Spleen (tissue), 7 donors: Measurements from ENCODE around the gene RNF31.

Source experiments
- CTCF ChIP-seq, 11 experiments: fragments of 200-600 bp in 7 of 11; fragments of 450-650 bp in 4 of 11; sonication (generic) in 4 of 11; IDR thresholded peaks in 8 of 11; conservative IDR thresholded peaks in 3 of 11; 1 replicate in 7 of 11; 2 replicates in 4 of 11; pipeline versions ENCODE4 v1.4.0 to v1.8.0; 2016 to 2021; ENCODE audit warnings: antibody characterized with exemption in 11 of 11, inconsistent platforms in 4 of 11, mild to moderate bottlenecking in 1 of 11
- POLR2AphosphoS5 ChIP-seq, 3 donors: sonication (generic); formaldehyde crosslinking; IDR thresholded peaks; one replicate each; pipeline ENCODE4 v1.5.1; 2017; ENCODE audit warnings: antibody characterized with exemption in 3 of 3
- donor health status: DM: no; HTN: no; CAD: no; lungs with moderate emphysema.
- donor health status: DM: no; HTN: no; CAD: no.
- donor health status: DM: no; HTN: no; CAD: no.

GRCh38 chr14:24150567-24150966 lies 3.3 kb downstream of the RNF31 start:
- TF ChIP-seq CTCF (IDR thresholded peaks at IDR 0.05 in 8 of 11, conservative IDR thresholded peaks at IDR 0.05 in 3 of 11): no peak
- no peak for TF ChIP-seq POLR2AphosphoS5 (IDR thresholded peaks at IDR 0.05)
